Trophoblast cell (in vitro differentiated cells and primary cell): ENCODE measurements around the gene PPP2R1B.
A peak's percentile ranks its signal among the peaks of the same experiment; 100 is the strongest.

Experiments used
- DNase-seq, 2 donors: peaks; one replicate each; pipeline ENCODE4 v3.0.0-alpha.2; 2016
- H2AFZ ChIP-seq: 2 replicates; pipeline ENCODE4 v1.6.1; 2013; ENCODE audit warnings: low read length, moderate library complexity, mild to moderate bottlenecking; ENCODE audit not compliant: insufficient read depth, poor library complexity
- H2AK5ac ChIP-seq: 2 replicates; pipeline ENCODE4 v1.6.1; 2013; ENCODE audit warnings: mild to moderate bottlenecking, low read length
- H2BK120ac ChIP-seq: 2 replicates; pipeline ENCODE4 v1.6.1; 2013; ENCODE audit warnings: low read length, mild to moderate bottlenecking, moderate library complexity; ENCODE audit not compliant: insufficient read depth, poor library complexity
- H2BK12ac ChIP-seq: 2 replicates; pipeline ENCODE4 v1.6.1; 2013; ENCODE audit warnings: mild to moderate bottlenecking, low read length, moderate library complexity
- H2BK5ac ChIP-seq: 2 replicates; pipeline ENCODE4 v1.6.1; 2013; ENCODE audit warnings: low read length, low read depth, moderate library complexity, mild to moderate bottlenecking; ENCODE audit not compliant: poor library complexity
- H3K14ac ChIP-seq: 2 replicates; pipeline ENCODE4 v1.6.1; 2013; ENCODE audit warnings: mild to moderate bottlenecking, low read length
- H3K18ac ChIP-seq: 2 replicates; pipeline ENCODE4 v1.6.1; 2013; ENCODE audit warnings: mild to moderate bottlenecking, low read length
- H3K23ac ChIP-seq: 2 replicates; pipeline ENCODE4 v1.6.1; 2013; ENCODE audit warnings: low read length
- H3K27ac ChIP-seq: 2 replicates; pipeline ENCODE4 v1.5.1; 2013; ENCODE audit warnings: low read depth, mild to moderate bottlenecking, inconsistent platforms, low read length, moderate library complexity
- H3K27me3 ChIP-seq: 2 replicates; pipeline ENCODE4 v1.6.1; 2013; ENCODE audit warnings: inconsistent platforms, mild to moderate bottlenecking, low read length, moderate library complexity; ENCODE audit not compliant: insufficient read depth
- H3K36me3 ChIP-seq, 2 experiments: 1 replicate in 1 of 2; 2 replicates in 1 of 2; pipeline ENCODE4 v1.6.1; 2013; ENCODE audit warnings: low read length in 2 of 2, mild to moderate bottlenecking in 2 of 2, moderate library complexity in 1 of 2; ENCODE audit not compliant: insufficient read depth in 2 of 2, control insufficient read depth in 1 of 2
- H3K4ac ChIP-seq: 2 replicates; pipeline ENCODE4 v1.6.1; 2013; ENCODE audit warnings: low read depth, mild to moderate bottlenecking, low read length, moderate library complexity
- H3K4me1 ChIP-seq, 2 experiments: 1 replicate in 1 of 2; 2 replicates in 1 of 2; pipeline ENCODE4 v1.6.1; 2013; ENCODE audit warnings: low read length in 2 of 2, mild to moderate bottlenecking in 2 of 2, moderate library complexity in 1 of 2; ENCODE audit not compliant: insufficient read depth in 2 of 2, control insufficient read depth in 1 of 2
- H3K4me2 ChIP-seq: 2 replicates; pipeline ENCODE4 v1.6.1; 2013; ENCODE audit warnings: inconsistent platforms, mild to moderate bottlenecking, low read length, moderate library complexity
- H3K4me3 ChIP-seq: 2 replicates; pipeline ENCODE4 v1.5.1; 2013; ENCODE audit warnings: mild to moderate bottlenecking, low read depth, low read length, inconsistent platforms
- H3K79me1 ChIP-seq: one replicate; pipeline ENCODE4 v1.6.1; 2013; ENCODE audit warnings: low read length
- H3K79me2 ChIP-seq: 2 replicates; pipeline ENCODE4 v1.6.1; 2013; ENCODE audit warnings: low read length, mild to moderate bottlenecking; ENCODE audit not compliant: control insufficient read depth, insufficient read depth, poor library complexity
- H3K9ac ChIP-seq: 2 replicates; pipeline ENCODE4 v1.6.1; 2013; ENCODE audit warnings: mild to moderate bottlenecking, low read length
- H3K9me3 ChIP-seq: 2 replicates; pipeline ENCODE4 v1.6.1; 2013; ENCODE audit warnings: low read depth, mild to moderate bottlenecking, control low read depth, inconsistent platforms, low read length; ENCODE audit not compliant: insufficient read depth
- H4K12ac ChIP-seq: 2 replicates; pipeline ENCODE4 v1.6.1; 2013; ENCODE audit warnings: low read depth, mild to moderate bottlenecking, low read length, moderate library complexity
- H4K8ac ChIP-seq: 2 replicates; pipeline ENCODE4 v1.6.1; 2013; ENCODE audit warnings: low read depth, mild to moderate bottlenecking, low read length, moderate library complexity
- H4K91ac ChIP-seq: one replicate; pipeline ENCODE4 v1.6.1; 2013; ENCODE audit warnings: low read depth, mild to moderate bottlenecking, low read length, moderate library complexity
- WGBS: extraction: QIAGEN DNeasy Blood & Tissue Kit; methylation state at CpG from one replicate; pipeline ENCODE4 v1.1.7; 2013; ENCODE audit warnings: missing lambda C conversion rate; ENCODE audit not compliant: insufficient read length, insufficient coverage; ENCODE audit errors: extremely low coverage; 5-methylcytosine and 5-hydroxymethylcytosine counted together

Gene PPP2R1B

GRCh38 chr11:111796696-111797095 lies 30.5 kb upstream of the PPP2R1B start:
- H2AK5ac ChIP-seq = no peak overlapping the region
- no peak overlapping the region for H4K91ac ChIP-seq
- no peak overlapping the region for H3K18ac ChIP-seq
- no CpG with 5 or more reads among the region's 3 CpGs for WGBS
- H3K79me2 ChIP-seq = no peaks in the 10 kb centered on the region
- H3K14ac ChIP-seq = no peak overlapping the region
- H3K27ac ChIP-seq = no peak overlapping the region
- no peaks in the 10 kb centered on the region for H3K4me1 ChIP-seq
- H2BK12ac ChIP-seq = no peak overlapping the region
- no peak overlapping the region for H3K9ac ChIP-seq
- H3K27me3 ChIP-seq = no peaks in the 10 kb centered on the region
- no peak overlapping the region for H3K4me3 ChIP-seq
- H2BK120ac ChIP-seq = no peak overlapping the region
- no peak overlapping the region for H4K8ac ChIP-seq
- no peaks in the 10 kb centered on the region for H3K9me3 ChIP-seq
- H2BK5ac ChIP-seq = no peak overlapping the region
- peaks cover 1% of the 10 kb centered on the region in 2 experiments for H3K36me3 ChIP-seq
- H2AFZ ChIP-seq = no peak overlapping the region
- H3K79me1 ChIP-seq = no peaks in the 10 kb centered on the region
- no peak overlapping the region for H4K12ac ChIP-seq
- peak; percentile 21 to 72 for DNase-seq
- no peak overlapping the region for H3K23ac ChIP-seq
- no peak overlapping the region for H3K4me2 ChIP-seq
- no peak overlapping the region for H3K4ac ChIP-seq

DNA sequence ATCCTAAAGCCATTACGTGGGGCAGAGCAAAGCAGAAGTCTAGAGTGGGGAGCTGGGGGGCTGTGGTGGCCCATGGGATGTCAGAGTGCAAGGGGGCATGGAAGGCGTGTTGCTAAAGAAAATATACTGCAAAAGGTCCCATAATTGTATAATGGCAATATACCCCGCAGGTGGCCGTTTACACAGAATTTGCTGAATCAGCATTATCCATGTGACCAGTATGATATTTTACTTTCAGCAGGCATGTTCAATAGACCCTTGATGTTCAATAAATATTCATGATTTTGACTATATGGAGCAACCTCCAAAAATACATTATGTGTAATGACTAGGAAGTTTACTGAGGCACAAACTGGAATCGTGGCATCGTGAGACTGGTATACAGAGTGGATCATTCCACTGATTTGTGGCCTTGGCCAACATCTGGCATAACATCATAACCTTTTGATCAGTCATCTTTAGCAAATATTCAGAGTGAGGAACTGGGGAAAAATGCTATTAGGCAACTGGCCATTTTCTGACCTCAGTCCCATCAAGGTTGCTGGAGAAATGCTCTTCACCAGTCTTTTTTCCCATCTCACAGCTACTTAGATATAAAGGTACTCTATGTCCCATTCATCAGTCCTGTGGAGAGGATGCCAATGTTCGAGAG lies 29.3 kb upstream of the PPP2R1B start:
- no peaks in the 10 kb centered on the region for H3K4me1 ChIP-seq
- H3K14ac ChIP-seq = no peak overlapping the region
- H3K36me3 ChIP-seq = peaks cover 1% of the 10 kb centered on the region in 2 experiments
- WGBS = no CpG with 5 or more reads among the region's 7 CpGs
- peak; percentile 79 to 93 for DNase-seq
- no peak overlapping the region for H2BK5ac ChIP-seq
- no peak overlapping the region for H3K4me3 ChIP-seq
- no peak overlapping the region for H3K9ac ChIP-seq
- H3K23ac ChIP-seq = no peak overlapping the region
- H3K27ac ChIP-seq = no peak overlapping the region
- no peaks in the 10 kb centered on the region for H3K9me3 ChIP-seq
- no peaks in the 10 kb centered on the region for H3K79me1 ChIP-seq
- H2BK120ac ChIP-seq = no peak overlapping the region
- no peak overlapping the region for H2BK12ac ChIP-seq
- no peak overlapping the region for H3K4me2 ChIP-seq
- no peak overlapping the region for H4K91ac ChIP-seq
- H3K79me2 ChIP-seq = no peaks in the 10 kb centered on the region
- no peak overlapping the region for H2AFZ ChIP-seq
- no peak overlapping the region for H4K8ac ChIP-seq
- H3K18ac ChIP-seq = no peak overlapping the region
- no peak overlapping the region for H3K4ac ChIP-seq
- H2AK5ac ChIP-seq = no peak overlapping the region
- H4K12ac ChIP-seq = no peak overlapping the region
- no peaks in the 10 kb centered on the region for H3K27me3 ChIP-seq

DNA sequence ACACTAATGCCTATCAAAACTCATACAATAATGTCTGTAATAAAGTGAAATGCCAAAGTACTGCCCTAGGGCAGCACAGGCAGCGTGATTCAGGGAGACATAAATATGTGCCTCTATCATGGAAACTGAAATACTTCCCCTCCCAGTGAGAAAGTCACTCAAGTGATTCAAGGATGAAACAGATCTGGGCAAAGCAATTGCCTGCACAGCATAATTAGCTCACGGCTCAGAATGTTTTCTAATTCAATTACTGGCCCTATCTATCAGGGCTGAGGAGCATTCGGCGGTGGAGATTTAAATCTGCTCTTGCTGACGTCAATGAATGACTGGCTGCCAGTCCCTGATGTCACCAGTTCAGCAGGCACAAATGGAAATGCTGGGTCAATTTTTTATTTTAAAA lies 27.7 kb upstream of the PPP2R1B start:
- no CpG with 5 or more reads among the region's 5 CpGs for WGBS
- Histone ChIP-seq H4K12ac (no peak overlapping the region), H3K4me2 (no peak overlapping the region), H3K4me1 (no peaks in the 10 kb centered on the region), H3K79me2 (no peaks in the 10 kb centered on the region), H2BK120ac (no peak overlapping the region), H4K91ac (no peak overlapping the region), H3K14ac (no peak overlapping the region), H3K27ac (no peak overlapping the region), H3K4ac (no peak overlapping the region), H4K8ac (no peak overlapping the region), H3K4me3 (no peak overlapping the region), H3K18ac (no peak overlapping the region), H3K9me3 (no peaks in the 10 kb centered on the region), H2BK5ac (no peak overlapping the region), H3K9ac (no peak overlapping the region), H2AK5ac (no peak overlapping the region), H2BK12ac (no peak overlapping the region), H2AFZ (no peak overlapping the region), H3K36me3 (peaks cover 1% of the 10 kb centered on the region in 2 experiments), H3K27me3 (no peaks in the 10 kb centered on the region), H3K79me1 (no peaks in the 10 kb centered on the region), H3K23ac (no peak overlapping the region)
- peak; percentile 87 to 95 for DNase-seq

DNA sequence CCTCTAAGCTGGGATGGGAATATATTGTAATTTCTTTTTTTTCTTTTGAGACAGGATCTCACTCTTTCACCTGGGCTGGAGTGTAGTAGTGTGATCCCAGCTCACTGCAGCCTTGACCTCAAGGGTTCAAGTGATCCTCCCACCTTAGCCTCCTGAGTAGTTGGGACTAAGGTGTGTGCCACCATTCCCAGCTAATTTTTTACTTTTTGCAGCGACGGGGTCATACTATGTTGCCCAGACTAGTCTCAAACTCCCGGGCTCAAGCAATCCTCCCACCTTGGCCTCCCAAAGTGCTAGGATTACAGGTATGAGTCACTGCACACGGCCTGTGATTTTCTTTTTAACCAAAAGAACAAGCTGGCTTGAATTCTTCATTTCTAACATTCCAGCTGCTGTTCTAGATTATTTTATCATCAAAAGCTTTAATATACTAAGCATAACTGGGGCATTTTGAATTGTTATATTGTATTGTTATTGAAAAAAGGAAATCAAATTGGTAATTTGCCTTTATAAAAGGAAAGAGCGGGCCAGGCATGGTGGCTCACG lies 26.8 kb upstream of the PPP2R1B start:
- Histone ChIP-seq H3K4me2 (no peak overlapping the region), H4K12ac (no peak overlapping the region), H3K36me3 (peaks cover 0 to 1% of the 10 kb centered on the region in 2 experiments), H4K91ac (no peak overlapping the region), H3K79me2 (no peaks in the 10 kb centered on the region), H3K27me3 (no peaks in the 10 kb centered on the region), H2BK120ac (no peak overlapping the region), H4K8ac (no peak overlapping the region), H2BK12ac (no peak overlapping the region), H3K23ac (no peak overlapping the region), H3K14ac (no peak overlapping the region), H3K27ac (no peak overlapping the region), H3K4ac (no peak overlapping the region), H3K9ac (no peak overlapping the region), H3K9me3 (no peaks in the 10 kb centered on the region), H3K79me1 (no peaks in the 10 kb centered on the region), H2AFZ (no peak overlapping the region), H2BK5ac (no peak overlapping the region), H3K18ac (no peak overlapping the region), H2AK5ac (no peak overlapping the region), H3K4me3 (no peak overlapping the region), H3K4me1 (no peaks in the 10 kb centered on the region)
- WGBS = no CpG with 5 or more reads among the region's 6 CpGs
- peak in 1 of 2 donors; percentile 62 for DNase-seq
